WERI-Rb-1 (cell line): Measurements from ENCODE around the gene GALNS.

Experiments
- DNase-seq: peaks from one replicate; pipeline ENCODE4 v3.0.0-alpha.2; 2020
- H3K27ac ChIP-seq: fragments of 250-450 bp; sonication (Bioruptor Pico); 2 replicates; pipeline ENCODE4 v1.5.1; 2020; ENCODE audit warnings: mild to moderate bottlenecking, moderate library complexity
- H3K27me3 ChIP-seq: fragments of 250-450 bp; sonication (Bioruptor Pico); 2 replicates; pipeline ENCODE4 v1.5.1; 2021; ENCODE audit warnings: mild to moderate bottlenecking, low read depth, moderate library complexity; ENCODE audit not compliant: insufficient read depth, severe bottlenecking
- H3K36me3 ChIP-seq: fragments of 250-450 bp; sonication (Bioruptor Pico); 2 replicates; pipeline ENCODE4 v1.5.1; 2020; ENCODE audit warnings: mild to moderate bottlenecking, moderate library complexity
- H3K4me3 ChIP-seq: 2 replicates; pipeline ENCODE4 v1.5.1; 2011; ENCODE audit warnings: low read depth, mild to moderate bottlenecking, control low read depth, low read length
- H3K9me3 ChIP-seq: fragments of 250-450 bp; sonication (Bioruptor Pico); 2 replicates; pipeline ENCODE4 v1.5.1; 2021; ENCODE audit warnings: mild to moderate bottlenecking, moderate library complexity; ENCODE audit not compliant: severe bottlenecking
- TF ChIP-seq, protein P1 (sequence below): IDR thresholded peaks from 2 replicates; pipeline ENCODE4 v1.5.1; 2011; ENCODE audit warnings: low read depth, mild to moderate bottlenecking, control low read depth, inconsistent platforms, low read length

The GALNS gene

DNA sequence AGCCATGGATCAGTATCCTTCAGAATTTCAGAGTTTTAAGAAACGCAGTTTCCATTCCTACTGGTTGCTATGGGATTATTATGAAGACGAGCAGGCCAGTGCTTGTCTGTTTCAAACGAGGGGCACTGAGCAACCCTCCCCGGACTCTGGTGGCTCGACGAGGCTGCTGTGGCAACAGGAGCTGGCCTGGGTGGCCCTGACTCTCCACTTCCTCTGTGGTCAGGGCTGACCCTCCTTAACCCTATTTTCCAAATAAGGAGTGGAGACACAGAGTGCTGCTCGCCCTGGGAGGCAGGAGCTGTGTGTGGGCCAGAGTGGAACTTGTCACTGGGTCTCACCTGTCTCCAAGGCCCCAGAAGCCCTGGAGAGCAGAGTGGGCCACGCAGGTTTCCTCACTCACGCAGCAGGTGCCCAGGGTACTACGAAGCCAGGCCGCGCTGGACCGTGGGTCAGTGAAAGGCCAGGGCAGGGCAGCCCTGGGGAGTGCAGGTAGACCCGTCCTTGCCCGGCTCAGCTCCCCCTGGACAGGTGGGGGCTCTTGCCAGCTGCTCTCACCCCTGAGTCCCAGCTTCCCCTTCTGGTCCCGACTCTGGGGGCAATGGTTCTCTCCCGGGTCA is 3.3 kb downstream of the GALNS start:
- no peaks in the 10 kb centered on the region for H3K36me3 ChIP-seq
- DNase-seq: no peak
- TF ChIP-seq, protein P1, sequence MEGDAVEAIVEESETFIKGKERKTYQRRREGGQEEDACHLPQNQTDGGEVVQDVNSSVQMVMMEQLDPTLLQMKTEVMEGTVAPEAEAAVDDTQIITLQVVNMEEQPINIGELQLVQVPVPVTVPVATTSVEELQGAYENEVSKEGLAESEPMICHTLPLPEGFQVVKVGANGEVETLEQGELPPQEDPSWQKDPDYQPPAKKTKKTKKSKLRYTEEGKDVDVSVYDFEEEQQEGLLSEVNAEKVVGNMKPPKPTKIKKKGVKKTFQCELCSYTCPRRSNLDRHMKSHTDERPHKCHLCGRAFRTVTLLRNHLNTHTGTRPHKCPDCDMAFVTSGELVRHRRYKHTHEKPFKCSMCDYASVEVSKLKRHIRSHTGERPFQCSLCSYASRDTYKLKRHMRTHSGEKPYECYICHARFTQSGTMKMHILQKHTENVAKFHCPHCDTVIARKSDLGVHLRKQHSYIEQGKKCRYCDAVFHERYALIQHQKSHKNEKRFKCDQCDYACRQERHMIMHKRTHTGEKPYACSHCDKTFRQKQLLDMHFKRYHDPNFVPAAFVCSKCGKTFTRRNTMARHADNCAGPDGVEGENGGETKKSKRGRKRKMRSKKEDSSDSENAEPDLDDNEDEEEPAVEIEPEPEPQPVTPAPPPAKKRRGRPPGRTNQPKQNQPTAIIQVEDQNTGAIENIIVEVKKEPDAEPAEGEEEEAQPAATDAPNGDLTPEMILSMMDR: no peak
- H3K4me3 ChIP-seq: no peak overlapping the region
- H3K9me3 ChIP-seq: no peaks in the 10 kb centered on the region
- H3K27me3 ChIP-seq: no peaks in the 10 kb centered on the region
- H3K27ac ChIP-seq: no peak overlapping the region

DNA sequence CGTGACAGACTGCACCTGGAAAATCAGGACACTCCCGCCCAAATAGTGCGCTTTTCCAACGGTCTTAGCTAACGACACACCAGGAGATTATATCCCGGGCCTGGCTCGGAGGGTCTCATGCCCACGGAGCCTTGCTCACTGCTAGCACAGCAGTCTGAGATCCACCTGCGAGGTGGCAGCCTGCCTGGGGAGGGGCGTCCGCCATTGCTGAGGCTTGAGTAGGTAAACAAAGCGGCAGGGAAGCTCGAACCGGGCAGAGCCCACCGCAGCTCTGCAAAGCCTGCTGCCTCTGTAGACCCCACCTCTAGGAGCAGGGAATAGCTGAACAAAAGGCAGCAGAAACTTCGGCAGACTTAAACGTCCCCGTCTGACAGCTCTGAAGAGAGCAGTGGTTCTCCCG is 5.1 kb downstream of the GALNS start:
- Histone ChIP-seq H3K9me3 (no peaks in the 10 kb centered on the region), H3K4me3 (no peak overlapping the region), H3K27me3 (no peaks in the 10 kb centered on the region), H3K27ac (no peak overlapping the region), H3K36me3 (no peaks in the 10 kb centered on the region)
- TF ChIP-seq, protein P1: no peak
- DNase-seq: no peak

DNA sequence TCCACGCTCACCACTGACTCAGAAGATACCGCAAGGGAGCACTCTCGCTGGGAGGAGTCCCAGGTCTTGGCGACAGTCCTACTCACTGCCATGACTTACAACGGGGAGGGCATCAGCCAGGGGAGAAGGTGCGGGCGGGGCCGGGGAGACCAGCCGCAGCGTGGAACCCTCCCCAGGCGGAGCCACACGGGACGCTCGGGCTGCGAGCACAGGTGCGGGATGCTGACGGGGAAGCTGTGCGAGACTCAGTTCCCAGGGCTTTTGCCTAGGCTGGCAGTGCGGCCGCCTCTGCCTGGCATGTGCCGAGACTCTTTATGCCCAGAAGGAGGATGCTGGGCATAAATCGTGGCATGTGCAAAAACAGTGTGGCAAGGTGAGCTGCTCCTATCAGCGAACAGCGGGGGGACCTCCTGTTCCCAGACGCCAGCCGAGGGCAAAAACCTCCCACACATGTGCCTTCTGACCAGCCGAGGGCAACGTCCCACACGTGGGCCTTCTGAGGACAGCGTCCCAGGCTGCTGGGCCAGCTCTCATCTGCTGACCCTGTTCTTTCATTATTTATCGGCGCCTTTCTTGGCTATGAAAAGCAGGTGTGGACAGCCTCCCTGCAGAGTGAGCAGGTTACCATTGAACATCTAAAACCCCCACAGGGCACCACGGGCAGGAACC is 6.1 kb downstream of the GALNS start:
- TF ChIP-seq, protein P1: no peak
- no peaks in the 10 kb centered on the region for H3K9me3 ChIP-seq
- DNase-seq: no peak
- H3K27me3 ChIP-seq: no peaks in the 10 kb centered on the region
- no peaks in the 10 kb centered on the region for H3K36me3 ChIP-seq
- H3K27ac ChIP-seq: no peak overlapping the region
- H3K4me3 ChIP-seq: no peak overlapping the region

DNA sequence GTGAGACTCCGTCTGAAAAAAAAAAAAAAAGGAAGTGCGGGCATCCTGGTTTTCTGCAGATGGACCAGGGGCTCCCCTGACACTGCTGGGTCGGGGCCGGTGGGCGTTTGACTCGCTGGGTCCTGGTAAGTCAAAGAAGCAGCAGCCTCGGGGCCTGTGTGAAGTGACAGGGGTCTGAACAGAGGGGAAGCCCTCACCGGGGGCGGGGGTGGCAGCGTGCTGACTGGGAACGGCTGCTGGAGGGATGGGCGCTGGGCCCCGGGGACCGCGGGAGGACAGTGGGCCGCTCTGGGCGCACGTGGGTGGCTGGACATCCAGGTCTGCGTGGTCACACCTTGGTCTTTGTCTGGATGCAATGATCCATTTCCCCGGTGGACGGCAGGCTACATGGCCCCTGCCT is 8.2 kb downstream of the GALNS start:
- Histone ChIP-seq H3K27ac (no peak overlapping the region), H3K27me3 (no peaks in the 10 kb centered on the region), H3K36me3 (no peaks in the 10 kb centered on the region), H3K4me3 (no peak overlapping the region), H3K9me3 (no peaks in the 10 kb centered on the region)
- DNase-seq: no peak
- TF ChIP-seq, protein P1: no peak

DNA sequence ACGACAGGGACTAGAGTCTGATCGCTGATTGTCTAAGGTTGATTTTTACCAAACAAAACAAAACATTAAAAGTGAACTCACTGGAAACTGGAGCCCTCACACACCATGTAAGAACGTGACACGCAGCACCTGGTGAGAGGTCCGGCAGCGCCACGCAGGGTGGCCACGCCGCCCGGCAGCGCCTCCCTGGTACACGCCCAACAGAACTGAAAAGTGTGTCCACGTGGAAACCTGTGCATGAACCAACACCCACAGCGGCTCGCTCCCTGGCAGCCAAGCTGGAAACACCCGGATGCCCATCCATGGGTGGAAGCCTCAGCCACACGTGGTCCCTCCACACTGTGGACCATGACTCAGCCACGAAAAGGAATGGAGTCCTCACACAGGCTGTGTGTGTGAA is 9.1 kb downstream of the GALNS start:
- DNase-seq: no peak
- Histone ChIP-seq H3K9me3 (no peaks in the 10 kb centered on the region), H3K27ac (no peak overlapping the region), H3K4me3 (no peak overlapping the region), H3K27me3 (no peaks in the 10 kb centered on the region), H3K36me3 (no peaks in the 10 kb centered on the region)
- TF ChIP-seq, protein P1: no peak

DNA sequence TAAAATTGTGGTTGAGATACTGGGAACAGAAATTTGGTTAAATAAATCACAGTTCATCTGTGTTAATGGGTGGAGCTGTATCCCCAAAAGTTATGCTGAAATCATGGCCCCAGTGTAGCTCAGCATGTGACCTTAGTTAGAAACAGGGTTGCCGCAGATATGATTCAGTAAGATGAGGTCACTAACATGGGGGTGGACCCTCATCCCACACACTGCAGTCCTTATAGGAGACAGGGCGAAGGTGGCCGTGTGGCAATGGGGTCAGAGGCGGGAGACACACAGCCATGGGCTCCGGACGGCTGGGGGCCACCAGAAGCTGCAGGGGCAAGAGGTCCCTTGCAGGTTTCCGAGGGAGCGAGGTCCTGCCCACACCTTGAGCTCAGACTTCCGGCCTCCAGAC is 10.7 kb downstream of the GALNS start:
- Histone ChIP-seq H3K27me3 (no peaks in the 10 kb centered on the region), H3K9me3 (no peaks in the 10 kb centered on the region), H3K27ac (no peak overlapping the region), H3K4me3 (no peak overlapping the region), H3K36me3 (no peaks in the 10 kb centered on the region)
- no peak for DNase-seq
- TF ChIP-seq, protein P1: no peak
